Activated naive CD4-positive, alpha-beta T cell treated with anti-CD3 and anti-CD28 coated beads, Interleukin-2, amount 10 ng/mL, durations not matched to agents 7 days and 5 days (primary cell): Measurements from ENCODE around the gene ZNF516.

ENCODE experiments used
- CTCF ChIA-PET: fragments of 350-600 bp; sonication (Branson Sonifier 250); formaldehyde crosslinking; loops from one replicate; lab custom pipeline; 2021; ENCODE audit warnings: antibody characterized with exemption; lab: Charles Lee
- DNase-seq: peaks from one replicate; pipeline ENCODE4 v3.0.0-alpha.2; 2020
- H3K27ac Mint-ChIP-seq: one replicate; pipeline ENCODE4 v1.8.0; 2021; ENCODE audit warnings: mild to moderate bottlenecking, moderate library complexity, mixed read lengths
- H3K27me3 Mint-ChIP-seq: one replicate; pipeline ENCODE4 v1.8.0; 2021; ENCODE audit warnings: mild to moderate bottlenecking, mixed read lengths
- H3K36me3 Mint-ChIP-seq: one replicate; pipeline ENCODE4 v1.8.0; 2021; ENCODE audit warnings: mixed read lengths
- H3K4me1 Mint-ChIP-seq: one replicate; pipeline ENCODE4 v1.8.0; 2021; ENCODE audit warnings: mixed read lengths
- H3K4me3 Mint-ChIP-seq: one replicate; pipeline ENCODE4 v1.8.0; 2021; ENCODE audit warnings: mild to moderate bottlenecking, moderate library complexity, mixed read lengths
- H3K9me3 Mint-ChIP-seq: one replicate; pipeline ENCODE4 v1.8.0; 2021; ENCODE audit warnings: mixed read lengths

Gene ZNF516

GRCh38 chr18:76353046-76353445 lies 142.0 kb downstream of the ZNF516 start:
- no peak for DNase-seq
- CTCF ChIA-PET: no interaction called here
- Mint-ChIP-seq H3K4me3 (no peak overlapping the region), H3K27me3 (peaks cover 14% of the 10 kb centered on the region), H3K27ac (no peak overlapping the region), H3K9me3 (peaks cover 4% of the 10 kb centered on the region), H3K36me3 (no peaks in the 10 kb centered on the region), H3K4me1 (peaks cover 5% of the 10 kb centered on the region)

GRCh38 chr18:76351961-76352581 lies 143.0 kb downstream of the ZNF516 start:
- H3K9me3 Mint-ChIP-seq: peaks cover 4% of the 10 kb centered on the region
- H3K4me3 Mint-ChIP-seq: no peak overlapping the region
- H3K27me3 Mint-ChIP-seq: peaks cover 14% of the 10 kb centered on the region
- H3K27ac Mint-ChIP-seq: no peak overlapping the region
- CTCF ChIA-PET: no interaction called here
- H3K4me1 Mint-ChIP-seq: peaks cover 5% of the 10 kb centered on the region
- DNase-seq: no peak
- no peaks in the 10 kb centered on the region for H3K36me3 Mint-ChIP-seq

- no peaks in the 10 kb centered on the region for H3K36me3 Mint-ChIP-seq
- H3K4me3 Mint-ChIP-seq: no peak overlapping the region
- CTCF ChIA-PET: interaction anchor here (1.3 kb wide), 1 partner anchor 8 kb away, joined by 3 read pairs; no protein-coding TSS in a partner anchor
- peaks cover 5% of the 10 kb centered on the region for H3K4me1 Mint-ChIP-seq
- no peak overlapping the region for H3K27ac Mint-ChIP-seq
- H3K27me3 Mint-ChIP-seq: peaks cover 14% of the 10 kb centered on the region
- peaks cover 4% of the 10 kb centered on the region for H3K9me3 Mint-ChIP-seq
- DNase-seq: no peak
These were observed 144.7 kb downstream of the ZNF516 start for GRCh38 chr18:76350134-76351025.

- Mint-ChIP-seq H3K4me1 (peaks cover 5% of the 10 kb centered on the region), H3K4me3 (no peak overlapping the region), H3K9me3 (peaks cover 4% of the 10 kb centered on the region), H3K27ac (no peak overlapping the region), H3K27me3 (peaks cover 14% of the 10 kb centered on the region), H3K36me3 (no peaks in the 10 kb centered on the region)
- CTCF ChIA-PET: interaction anchor here (0.6 to 1.3 kb wide), 3 partner anchors 9 to 21 kb away, joined by 3 read pairs; no protein-coding TSS in a partner anchor
- DNase-seq: peak; percentile 78
These were observed 145.9 kb downstream of the ZNF516 start for GRCh38 chr18:76349067-76349715.

GRCh38 chr18:76348267-76349066 lies 146.6 kb downstream of the ZNF516 start:
- Mint-ChIP-seq H3K9me3 (peaks cover under 1% of the 10 kb centered on the region), H3K36me3 (no peaks in the 10 kb centered on the region), H3K4me3 (no peak overlapping the region), H3K4me1 (peaks cover 5% of the 10 kb centered on the region), H3K27ac (no peak overlapping the region), H3K27me3 (peaks cover 10% of the 10 kb centered on the region)
- CTCF ChIA-PET: interaction anchor here (0.6 to 1.5 kb wide), 3 partner anchors 15 to 22 kb away, joined by 3 read pairs; no protein-coding TSS in a partner anchor
- DNase-seq: no peak

- H3K4me1 Mint-ChIP-seq: peaks cover 5% of the 10 kb centered on the region
- peaks cover 8% of the 10 kb centered on the region for H3K27me3 Mint-ChIP-seq
- H3K36me3 Mint-ChIP-seq: no peaks in the 10 kb centered on the region
- DNase-seq: no peak
- no peak overlapping the region for H3K27ac Mint-ChIP-seq
- no peaks in the 10 kb centered on the region for H3K9me3 Mint-ChIP-seq
- H3K4me3 Mint-ChIP-seq: no peak overlapping the region
- CTCF ChIA-PET: interaction anchor here (1.5 kb wide), 2 partner anchors 9 to 16 kb away, joined by 3 read pairs; no protein-coding TSS in a partner anchor
These were observed 147.7 kb downstream of the ZNF516 start for GRCh38 chr18:76347341-76347740.

- no peak for DNase-seq
- CTCF ChIA-PET: interaction anchor here (1.5 kb wide), 2 partner anchors 10 to 17 kb away, joined by 3 read pairs; no protein-coding TSS in a partner anchor
- H3K27me3 Mint-ChIP-seq: peaks cover 6% of the 10 kb centered on the region
- H3K27ac Mint-ChIP-seq: no peak overlapping the region
- H3K4me1 Mint-ChIP-seq: peaks cover 5% of the 10 kb centered on the region
- no peaks in the 10 kb centered on the region for H3K36me3 Mint-ChIP-seq
- H3K9me3 Mint-ChIP-seq: no peaks in the 10 kb centered on the region
- no peak overlapping the region for H3K4me3 Mint-ChIP-seq
These were observed 148.4 kb downstream of the ZNF516 start for GRCh38 chr18:76346490-76347130.

GRCh38 chr18:76345901-76346300 lies 149.1 kb downstream of the ZNF516 start:
- Mint-ChIP-seq H3K36me3 (no peaks in the 10 kb centered on the region), H3K27ac (no peak overlapping the region), H3K4me3 (no peak overlapping the region), H3K4me1 (peaks cover 5% of the 10 kb centered on the region), H3K27me3 (peaks cover 6% of the 10 kb centered on the region), H3K9me3 (no peaks in the 10 kb centered on the region)
- no peak for DNase-seq
- CTCF ChIA-PET: interaction anchor here (1.5 kb wide), 1 partner anchor 11 kb away, joined by 3 read pairs; no protein-coding TSS in a partner anchor

GRCh38 chr18:76343938-76344569 lies 151.0 kb downstream of the ZNF516 start:
- CTCF ChIA-PET: no interaction called here
- no peak overlapping the region for H3K27ac Mint-ChIP-seq
- H3K4me3 Mint-ChIP-seq: no peak overlapping the region
- no peaks in the 10 kb centered on the region for H3K36me3 Mint-ChIP-seq
- DNase-seq: no peak
- peaks cover 6% of the 10 kb centered on the region for H3K9me3 Mint-ChIP-seq
- H3K27me3 Mint-ChIP-seq: peaks cover 4% of the 10 kb centered on the region
- peaks cover 1% of the 10 kb centered on the region for H3K4me1 Mint-ChIP-seq

GRCh38 chr18:76340410-76340809 lies 154.6 kb downstream of the ZNF516 start:
- no peaks in the 10 kb centered on the region for H3K36me3 Mint-ChIP-seq
- no peaks in the 10 kb centered on the region for H3K4me1 Mint-ChIP-seq
- no peak overlapping the region for H3K4me3 Mint-ChIP-seq
- peaks cover 6% of the 10 kb centered on the region for H3K27me3 Mint-ChIP-seq
- CTCF ChIA-PET: no interaction called here
- peaks cover 6% of the 10 kb centered on the region for H3K9me3 Mint-ChIP-seq
- no peak for DNase-seq
- H3K27ac Mint-ChIP-seq: no peak overlapping the region

GRCh38 chr18:76339246-76339620 lies 155.8 kb downstream of the ZNF516 start:
- Mint-ChIP-seq H3K4me1 (no peaks in the 10 kb centered on the region), H3K36me3 (no peaks in the 10 kb centered on the region), H3K4me3 (no peak overlapping the region), H3K27me3 (peaks cover 6% of the 10 kb centered on the region), H3K9me3 (peaks cover 6% of the 10 kb centered on the region), H3K27ac (no peak overlapping the region)
- DNase-seq: no peak
- CTCF ChIA-PET: interaction anchor here (1.7 kb wide), 1 partner anchor 11 kb away, joined by 3 read pairs; no protein-coding TSS in a partner anchor

GRCh38 chr18:76338619-76339245 lies 156.3 kb downstream of the ZNF516 start:
- no peaks in the 10 kb centered on the region for H3K36me3 Mint-ChIP-seq
- no peaks in the 10 kb centered on the region for H3K4me1 Mint-ChIP-seq
- peaks cover 6% of the 10 kb centered on the region for H3K27me3 Mint-ChIP-seq
- no peak overlapping the region for H3K27ac Mint-ChIP-seq
- H3K4me3 Mint-ChIP-seq: no peak overlapping the region
- H3K9me3 Mint-ChIP-seq: peaks cover 6% of the 10 kb centered on the region
- CTCF ChIA-PET: interaction anchor here (1.7 kb wide), 1 partner anchor 10 kb away, joined by 3 read pairs; no protein-coding TSS in a partner anchor
- no peak for DNase-seq
